Ishikawa (cell line): ENCODE measurements around the gene DDX23.

Source experiments
- CEBPB ChIP-seq: IDR thresholded peaks from 2 replicates; pipeline ENCODE4 v1.6.1; 2012
- CREB1 ChIP-seq: IDR thresholded peaks from 2 replicates; pipeline ENCODE4 v1.6.1; 2012; ENCODE audit warnings: low read depth
- EGR1 ChIP-seq: IDR thresholded peaks from 2 replicates; pipeline ENCODE4 v1.6.1; 2012
- EP300 ChIP-seq: IDR thresholded peaks from 2 replicates; pipeline ENCODE4 v1.6.1; 2012; ENCODE audit warnings: borderline replicate concordance
- FOXM1 ChIP-seq: IDR thresholded peaks from 2 replicates; pipeline ENCODE4 v1.6.1; 2012; ENCODE audit warnings: low read depth, borderline replicate concordance
- MAX ChIP-seq: IDR thresholded peaks from 2 replicates; pipeline ENCODE4 v1.6.1; 2012
- NFIC ChIP-seq: IDR thresholded peaks from 2 replicates; pipeline ENCODE4 v1.6.1; 2012
- RAD21 ChIP-seq: IDR thresholded peaks from 2 replicates; pipeline ENCODE4 v1.6.1; 2012; ENCODE audit warnings: low read depth
- REST ChIP-seq: IDR thresholded peaks from 2 replicates; pipeline ENCODE4 v1.6.1; 2012; ENCODE audit warnings: low read depth, mild to moderate bottlenecking
- TAF1 ChIP-seq: IDR thresholded peaks from 2 replicates; pipeline ENCODE4 v1.6.1; 2012; ENCODE audit warnings: low read depth, mild to moderate bottlenecking
- TCF12 ChIP-seq: IDR thresholded peaks from 2 replicates; pipeline ENCODE4 v1.6.1; 2012; ENCODE audit warnings: low read depth
- TEAD4 ChIP-seq: IDR thresholded peaks from 2 replicates; pipeline ENCODE4 v1.6.1; 2012
- USF1 ChIP-seq: IDR thresholded peaks from 2 replicates; pipeline ENCODE4 v1.6.1; 2012
- YY1 ChIP-seq: IDR thresholded peaks from 2 replicates; pipeline ENCODE4 v1.6.1; 2012; ENCODE audit warnings: low read depth
- ZBTB7A ChIP-seq: IDR thresholded peaks from 2 replicates; pipeline ENCODE4 v1.6.1; 2012; ENCODE audit warnings: low read depth

Gene DDX23

GRCh38 chr12:48800457-48800856 is 51.5 kb downstream of the DDX23 start:
- no peak for TF ChIP-seq YY1
- no peak for TF ChIP-seq TCF12
- TF ChIP-seq RAD21, result no peak
- TF ChIP-seq CEBPB, result no peak
- TF ChIP-seq TAF1, result no peak
- no peak for TF ChIP-seq EP300
- TF ChIP-seq FOXM1, result no peak
- no peak for TF ChIP-seq TEAD4
- no peak for TF ChIP-seq EGR1
- no peak for TF ChIP-seq CREB1
- TF ChIP-seq ZBTB7A, result no peak
- no peak for TF ChIP-seq USF1
- TF ChIP-seq REST, result no peak
- TF ChIP-seq NFIC, result no peak
- TF ChIP-seq MAX, result no peak

GRCh38 chr12:48796976-48797375 is 55.0 kb downstream of the DDX23 start:
- TF ChIP-seq TAF1 (no peak), NFIC (no peak), MAX (no peak), TEAD4 (no peak), YY1 (no peak), USF1 (no peak), ZBTB7A (no peak), REST (no peak), EGR1 (no peak), FOXM1 (no peak), TCF12 (no peak), RAD21 (no peak), CEBPB (no peak), CREB1 (no peak), EP300 (no peak)

- no peak for TF ChIP-seq YY1
- TF ChIP-seq RAD21, result peak; percentile 100
Observed at GRCh38 chr12:48795550-48796455, 56.2 kb downstream of the DDX23 start.

- no peak for TF ChIP-seq FOXM1
- no peak for TF ChIP-seq USF1
- no peak for TF ChIP-seq EGR1
- no peak for TF ChIP-seq CEBPB
- no peak for TF ChIP-seq MAX
- TF ChIP-seq YY1, result no peak
- TF ChIP-seq TEAD4, result no peak
- no peak for TF ChIP-seq TAF1
- TF ChIP-seq TCF12, result no peak
- no peak for TF ChIP-seq NFIC
- no peak for TF ChIP-seq EP300
- no peak for TF ChIP-seq REST
- TF ChIP-seq ZBTB7A, result no peak
- TF ChIP-seq CREB1, result no peak
- TF ChIP-seq RAD21, result no peak
Observed at GRCh38 chr12:48794870-48795269, 57.1 kb downstream of the DDX23 start.
